Right renal pelvis (tissue), 4 donors: ENCODE measurements around the gene SAFB. TPM values are rescaled to one million over a fixed set of nuclear protein-coding genes. Genes with fewer than 3 reads are reported as not detected.

Experiments
- DNase-seq, 4 donors: peaks; one replicate each; pipeline ENCODE4 v3.0.0-alpha.2; 2013; ENCODE audit warnings: low read depth in 4 of 4, low spot score in 3 of 4, missing footprints in 1 of 4
- polyA plus RNA-seq, 4 donors: library from polyadenylated mRNA; unstranded; fragments of 120-200 nt; gene quantifications; one replicate each; pipeline ENCODE4 v1.2.1, GENCODE V29; 2013; ENCODE audit not compliant: insufficient read length in 4 of 4

The SAFB gene
- polyA plus RNA-seq: 100 to 1,000 TPM; 135 to 176 (median 154) TPM

- DNase-seq: peak; percentile 99 to 100 (median 99)
Measured at GRCh38 chr19:5622465-5623396, at the start of gene SAFB, which contains the start of gene SAFB2. TSS of gene SAFB (plus strand) at chr19:5623083. CDS start at chr19:5623206, 123 bp downstream. TSS of gene SAFB2 (minus strand) at chr19:5622776. CDS start at chr19:5622715, 61 bp downstream.

DNA sequence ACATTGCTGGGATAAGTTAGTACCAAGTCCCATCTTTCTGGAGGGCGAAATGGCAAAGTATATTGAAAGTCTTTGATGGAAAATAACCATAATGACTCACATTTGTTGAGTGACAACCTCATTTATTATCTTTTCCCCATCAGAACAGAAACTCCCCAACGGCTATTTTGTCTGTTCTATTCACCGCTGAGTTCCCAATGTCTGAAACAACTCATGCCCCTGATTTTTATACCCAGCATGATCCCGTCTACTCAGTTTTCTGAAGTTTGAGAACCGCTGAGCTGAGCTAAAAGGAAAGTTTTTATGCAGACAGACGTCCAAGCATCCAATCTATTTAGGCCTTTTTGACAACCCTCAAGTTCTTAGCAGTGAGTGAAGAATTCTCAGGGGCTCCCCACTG, 47.3 kb upstream of the SAFB start:
- DNase-seq: no peak

DNA sequence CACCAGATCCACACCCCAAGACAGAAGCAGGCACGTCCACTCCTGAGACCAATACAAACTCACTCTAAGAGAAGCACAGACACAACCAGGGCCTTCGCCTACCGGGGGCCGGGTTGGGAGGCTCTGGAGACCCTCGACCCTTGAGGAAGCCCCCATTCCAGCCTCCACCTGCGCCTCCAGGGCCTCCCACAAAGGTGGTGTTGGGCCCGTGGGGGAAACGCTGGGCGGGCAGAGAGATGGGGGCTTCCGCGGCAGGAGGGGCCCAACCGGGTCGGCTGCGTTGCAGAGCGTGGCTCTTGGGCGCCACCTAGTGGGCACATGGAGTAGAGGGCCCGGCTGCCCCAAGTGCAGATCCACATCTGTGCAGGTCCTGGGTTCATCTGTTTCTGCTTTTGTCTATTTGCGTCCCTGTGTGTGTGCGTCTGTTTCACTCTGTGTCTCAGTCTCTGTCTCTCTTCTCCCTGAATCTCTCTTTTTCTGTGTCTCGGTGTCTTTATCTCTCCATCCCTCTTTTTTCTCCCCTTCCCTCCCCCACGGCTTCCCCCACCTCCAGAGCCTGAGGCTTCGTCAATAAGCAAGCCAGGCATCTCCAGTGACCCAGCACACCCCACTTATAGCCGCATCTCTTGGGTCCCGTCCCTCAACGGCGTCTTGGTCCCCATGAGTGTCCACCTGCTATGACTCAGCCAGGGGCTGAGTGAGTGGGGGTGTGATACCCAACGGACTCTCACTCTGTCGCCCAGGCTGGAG, 44.6 kb upstream of the SAFB start:
- DNase-seq: peak in 2 of 4 donors; percentile 45 to 65

- no peak for DNase-seq
Measured at GRCh38 chr19:5579286-5579685, 43.6 kb upstream of the SAFB start.

GRCh38 chr19:5579697-5580096, 43.2 kb upstream of the SAFB start:
- DNase-seq: no peak

- DNase-seq: no peak
Measured at GRCh38 chr19:5580161-5580571, 42.7 kb upstream of the SAFB start.

DNA sequence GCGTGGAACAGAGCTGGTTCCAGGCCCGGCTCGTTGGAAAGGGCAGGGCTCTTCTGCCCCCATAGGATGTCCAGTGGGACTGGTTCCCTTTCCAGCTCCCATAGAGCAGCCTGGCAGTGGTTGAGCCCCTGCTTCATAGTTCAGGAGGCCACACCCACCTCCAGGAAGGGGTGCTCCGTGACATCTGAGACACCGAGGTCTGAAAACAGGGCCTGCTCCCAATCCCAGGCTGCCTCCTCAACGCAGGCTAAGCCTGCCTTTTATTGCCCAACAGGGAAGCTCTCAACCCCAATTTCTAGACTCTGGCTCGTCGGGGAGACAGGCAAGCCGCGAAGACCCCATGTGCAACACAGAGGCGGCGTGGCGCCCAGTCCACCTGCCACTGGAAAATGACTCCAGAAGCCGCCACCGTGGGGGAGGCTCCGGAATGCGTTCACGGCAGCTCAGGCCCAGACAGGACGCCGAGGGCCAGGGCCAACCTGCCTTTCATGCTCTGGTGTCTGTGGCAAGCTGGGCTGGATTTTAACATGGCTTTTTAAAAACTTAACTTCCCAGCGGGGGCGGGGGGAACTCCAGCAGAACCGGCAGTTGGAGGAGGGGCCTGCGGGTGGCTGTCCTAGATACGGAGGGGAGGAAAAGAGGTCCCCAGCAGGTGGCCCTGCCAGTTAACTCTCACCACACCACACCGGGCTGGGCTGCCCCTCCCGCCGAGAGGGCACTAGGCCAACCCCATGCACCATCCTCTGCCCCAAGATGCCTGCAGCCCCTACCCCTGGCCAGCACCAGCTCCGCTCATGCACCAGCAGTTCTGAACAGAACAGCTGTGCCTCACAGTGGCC, 37.2 kb upstream of the SAFB start:
- peak in 3 of 4 donors; percentile 35 to 44 (median 43) for DNase-seq

GRCh38 chr19:5586300-5587070, 36.4 kb upstream of the SAFB start:
- DNase-seq: no peak

DNA sequence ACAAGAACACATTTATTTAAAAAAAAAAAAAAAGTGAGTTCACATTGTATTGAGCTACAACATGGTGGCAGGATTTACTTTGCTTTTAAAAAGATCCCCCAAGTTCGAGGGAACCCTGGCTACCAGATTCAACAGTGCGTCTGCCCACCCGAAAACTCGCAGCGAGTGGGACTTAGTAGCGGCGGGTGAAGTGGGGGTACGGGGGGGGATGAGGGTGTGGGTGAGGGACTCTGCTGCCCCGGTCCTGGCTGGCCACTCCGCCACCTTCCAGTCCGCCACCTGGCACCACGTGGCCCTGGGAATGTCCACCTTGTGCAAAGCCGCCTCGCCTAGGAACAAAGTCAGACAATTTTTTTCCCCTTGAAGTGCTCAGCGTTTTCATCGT, 35.8 kb upstream of the SAFB start:
- no peak for DNase-seq

DNA sequence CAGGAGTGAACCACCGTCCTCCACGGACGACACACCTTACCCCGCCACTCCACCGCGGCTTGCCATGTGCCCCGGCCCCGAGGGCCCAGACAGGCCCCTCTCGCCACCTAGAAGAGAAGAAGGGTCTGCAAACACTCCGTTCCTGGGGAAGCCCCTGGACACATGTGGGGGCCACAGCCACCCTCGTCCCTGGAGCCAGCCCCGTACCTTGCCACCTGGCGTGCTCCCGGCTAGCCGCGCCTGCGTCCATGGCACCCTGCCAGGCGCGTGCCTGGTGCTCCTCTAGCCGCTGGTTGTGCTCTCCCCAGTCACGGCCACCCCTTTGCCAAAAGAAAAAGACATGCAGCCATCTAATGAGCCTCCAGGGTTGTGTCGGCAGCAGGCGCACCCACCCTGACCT, 35.2 kb upstream of the SAFB start:
- no peak for DNase-seq

DNA sequence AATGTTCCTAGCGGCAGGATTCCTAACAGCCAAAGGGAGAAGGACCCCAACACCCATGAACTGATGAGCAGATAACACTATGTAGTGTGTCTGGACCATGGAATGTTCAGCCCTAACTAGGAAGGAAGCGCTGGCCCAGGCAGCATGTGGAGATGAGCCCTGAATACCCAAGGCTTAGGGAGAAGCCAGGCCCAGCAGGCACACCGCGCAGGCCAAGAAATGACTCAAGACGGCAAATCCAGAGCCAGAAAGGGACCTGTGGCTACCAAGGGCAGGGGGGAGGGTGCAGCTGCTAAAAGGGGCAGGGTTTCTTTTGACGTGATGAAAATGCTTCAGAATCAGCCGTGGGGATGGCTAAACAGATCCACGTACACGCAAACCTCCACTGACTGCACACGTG, 34.4 kb upstream of the SAFB start:
- DNase-seq: no peak

GRCh38 chr19:5588906-5589676, 33.8 kb upstream of the SAFB start:
- no peak for DNase-seq

DNA sequence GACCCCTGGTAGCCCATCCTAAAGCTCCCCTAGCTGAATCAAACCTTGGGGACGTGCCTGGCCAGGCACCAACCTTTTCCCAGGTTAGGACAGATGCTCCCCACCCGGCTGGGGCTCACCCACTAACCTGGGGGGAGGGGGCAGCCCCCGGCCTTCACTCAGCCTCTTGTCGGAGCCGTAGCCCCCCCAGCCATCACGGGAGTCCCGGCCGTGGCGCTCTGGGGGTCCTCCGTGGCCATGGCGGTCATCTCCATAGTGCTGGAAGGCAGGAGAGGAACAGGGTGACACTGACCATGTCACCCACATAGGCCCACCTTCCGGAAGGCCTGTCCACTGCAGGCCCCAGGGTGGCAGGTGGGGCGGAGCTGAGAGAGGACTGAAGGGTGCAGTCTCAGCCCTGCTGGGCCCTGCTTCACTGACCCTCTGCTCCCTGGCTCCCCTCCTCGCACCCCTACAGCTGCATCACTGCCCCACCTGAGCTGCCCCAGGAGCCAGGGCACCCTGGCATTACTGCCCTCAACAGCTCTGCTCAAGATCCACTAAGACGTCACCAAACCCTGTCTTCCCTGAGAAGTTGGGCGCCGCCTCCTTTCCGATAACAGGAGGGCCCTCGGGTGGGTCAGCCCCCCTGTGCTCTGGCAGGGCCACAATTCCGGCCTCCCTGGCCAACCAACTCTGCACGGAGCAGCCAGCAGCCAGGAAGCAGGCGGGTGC, 32.6 kb upstream of the SAFB start:
- DNase-seq: no peak

DNA sequence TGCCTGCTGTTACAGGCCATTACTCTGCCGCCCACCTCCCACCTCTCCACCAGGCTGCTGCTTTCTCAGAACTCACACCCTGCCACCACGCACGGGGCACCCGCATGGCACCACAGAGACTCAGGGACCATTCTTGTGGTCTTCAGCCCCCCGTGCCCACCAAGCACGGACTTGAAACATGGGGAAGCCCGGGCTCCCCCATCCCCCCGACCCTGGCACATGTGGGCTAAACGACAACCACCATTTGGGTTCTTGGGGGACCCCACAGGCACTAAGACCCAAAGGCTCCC, 32.1 kb upstream of the SAFB start:
- DNase-seq: no peak

DNA sequence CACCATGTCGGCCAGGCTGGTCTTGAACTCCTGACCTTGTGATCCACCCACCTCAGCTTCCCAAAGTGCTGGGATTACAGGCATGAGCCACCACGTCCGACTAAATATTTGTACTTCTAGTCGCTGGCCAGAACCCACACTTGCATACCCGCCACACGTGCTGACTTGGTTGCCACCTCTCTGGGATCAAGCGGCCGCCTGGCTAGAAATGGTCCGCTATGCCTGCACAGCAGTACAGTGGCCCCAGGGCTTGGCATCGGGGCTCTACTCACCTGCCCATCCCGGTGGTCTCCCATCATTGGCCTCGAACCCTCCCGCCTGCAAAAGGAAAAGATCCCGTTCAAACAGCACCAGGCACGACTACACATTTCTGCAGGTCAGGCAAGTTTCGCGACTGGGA, 31.4 kb upstream of the SAFB start:
- no peak for DNase-seq

DNA sequence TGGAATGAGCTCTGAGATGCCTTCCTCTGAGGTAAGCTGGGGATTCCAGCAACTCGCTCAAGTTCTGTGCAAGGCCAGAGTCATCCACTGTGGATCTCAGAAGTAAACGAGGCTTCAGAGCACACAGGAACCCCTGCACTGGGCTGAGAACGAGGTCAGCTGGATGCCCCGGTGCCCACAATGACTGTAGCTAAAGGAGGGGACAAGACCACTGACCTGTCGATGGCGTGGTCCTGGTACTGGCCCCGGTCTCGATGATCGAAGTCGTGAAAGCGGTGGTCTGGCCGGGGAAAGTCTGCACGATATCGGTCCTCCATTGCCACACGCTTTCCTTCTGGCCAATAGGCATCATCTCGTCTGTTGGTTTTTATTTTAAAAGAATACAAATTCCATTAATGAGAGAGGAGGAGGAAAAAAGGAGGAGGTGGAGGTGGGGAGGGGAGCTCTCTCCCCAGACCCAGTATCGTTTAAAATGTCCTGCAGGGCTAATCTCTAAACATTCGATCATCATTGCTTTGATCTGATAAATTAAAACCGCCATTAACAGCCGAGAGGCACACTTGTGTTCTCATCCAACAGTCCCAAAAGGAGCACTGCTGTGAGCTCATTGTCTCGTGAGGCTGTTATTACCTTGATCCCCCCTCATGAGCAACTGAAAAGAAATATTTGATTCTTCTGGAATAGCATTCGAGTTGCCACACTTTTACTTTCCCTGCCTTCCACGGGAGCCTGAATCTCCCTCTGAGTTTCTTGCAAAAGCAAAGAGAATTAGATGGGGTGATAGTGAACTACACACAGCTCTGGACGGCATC, 30.1 kb upstream of the SAFB start:
- no peak for DNase-seq

DNA sequence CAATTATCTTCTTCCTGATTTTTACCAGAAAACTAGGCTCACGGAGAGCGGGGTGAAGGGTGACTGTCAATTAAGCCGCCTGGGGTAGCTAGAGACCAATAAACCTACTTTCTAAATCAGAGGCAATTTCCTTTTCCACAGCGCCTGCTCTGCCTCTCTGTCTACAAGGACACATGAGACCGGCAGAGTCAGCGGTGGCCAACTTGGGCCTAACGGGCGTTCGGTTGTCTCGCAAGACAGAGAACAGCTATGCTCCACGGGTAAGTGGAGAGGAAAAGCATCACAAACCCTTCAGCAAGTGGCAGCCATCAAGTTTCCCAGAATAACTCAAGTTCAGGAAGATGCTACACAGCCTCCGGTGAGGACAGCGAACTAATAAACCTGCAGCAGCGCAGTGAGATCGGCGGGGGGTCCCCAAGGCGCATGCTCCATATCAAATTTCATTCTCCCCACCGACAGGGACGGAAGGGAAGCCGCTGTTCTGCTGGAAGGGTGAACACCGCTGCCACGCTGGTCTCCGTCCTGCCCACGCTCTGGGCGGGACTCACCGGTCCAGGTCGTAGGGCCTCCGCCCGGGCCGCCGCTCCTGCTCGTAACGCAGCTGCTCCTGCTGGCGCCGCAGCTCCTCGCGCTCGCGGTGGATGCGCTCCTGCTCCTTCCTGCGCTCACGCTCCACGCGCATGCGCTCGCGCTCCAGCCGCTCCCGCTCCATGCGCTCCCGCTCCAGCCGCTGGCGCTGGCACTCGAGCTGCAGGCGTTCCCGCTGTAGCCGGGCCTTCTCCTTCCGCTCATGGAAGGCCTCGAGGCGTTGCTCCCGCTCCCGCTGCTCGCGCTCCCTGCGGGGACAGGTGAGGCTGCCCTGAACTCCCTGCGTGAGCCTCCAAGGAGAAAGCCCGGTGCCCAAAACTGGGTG, 29.3 kb upstream of the SAFB start:
- DNase-seq: no peak
